ENCODE measurements around the gene INPP5J.

The INPP5J gene

GRCh38 chr22:31083923-31084810 is 38.6 kb upstream of the INPP5J start:
- Histone ChIP-seq H3K4me3 (ENCODE audit: low read depth in 1 of 2, low read length in 1 of 2) (peak overlapping the region; percentile 94), H3K9me3 (no peaks in the 10 kb centered on the region), H3K27ac (peak overlapping the region; percentile 67), H3K27me3 (peaks cover 4% of the 10 kb centered on the region), H3K36me3 (peaks cover 10% of the 10 kb centered on the region), H3K4me1 (ENCODE audit: control insufficient read depth in 1 of 2, insufficient read depth in 1 of 2, low read depth in 1 of 2, low read length in 1 of 2) (peaks cover 36 to 46% of the 10 kb centered on the region in 2 experiments)
- TF ChIP-seq, protein P1, sequence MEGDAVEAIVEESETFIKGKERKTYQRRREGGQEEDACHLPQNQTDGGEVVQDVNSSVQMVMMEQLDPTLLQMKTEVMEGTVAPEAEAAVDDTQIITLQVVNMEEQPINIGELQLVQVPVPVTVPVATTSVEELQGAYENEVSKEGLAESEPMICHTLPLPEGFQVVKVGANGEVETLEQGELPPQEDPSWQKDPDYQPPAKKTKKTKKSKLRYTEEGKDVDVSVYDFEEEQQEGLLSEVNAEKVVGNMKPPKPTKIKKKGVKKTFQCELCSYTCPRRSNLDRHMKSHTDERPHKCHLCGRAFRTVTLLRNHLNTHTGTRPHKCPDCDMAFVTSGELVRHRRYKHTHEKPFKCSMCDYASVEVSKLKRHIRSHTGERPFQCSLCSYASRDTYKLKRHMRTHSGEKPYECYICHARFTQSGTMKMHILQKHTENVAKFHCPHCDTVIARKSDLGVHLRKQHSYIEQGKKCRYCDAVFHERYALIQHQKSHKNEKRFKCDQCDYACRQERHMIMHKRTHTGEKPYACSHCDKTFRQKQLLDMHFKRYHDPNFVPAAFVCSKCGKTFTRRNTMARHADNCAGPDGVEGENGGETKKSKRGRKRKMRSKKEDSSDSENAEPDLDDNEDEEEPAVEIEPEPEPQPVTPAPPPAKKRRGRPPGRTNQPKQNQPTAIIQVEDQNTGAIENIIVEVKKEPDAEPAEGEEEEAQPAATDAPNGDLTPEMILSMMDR (IDR thresholded peaks at IDR 0.05), result no peak

DNA sequence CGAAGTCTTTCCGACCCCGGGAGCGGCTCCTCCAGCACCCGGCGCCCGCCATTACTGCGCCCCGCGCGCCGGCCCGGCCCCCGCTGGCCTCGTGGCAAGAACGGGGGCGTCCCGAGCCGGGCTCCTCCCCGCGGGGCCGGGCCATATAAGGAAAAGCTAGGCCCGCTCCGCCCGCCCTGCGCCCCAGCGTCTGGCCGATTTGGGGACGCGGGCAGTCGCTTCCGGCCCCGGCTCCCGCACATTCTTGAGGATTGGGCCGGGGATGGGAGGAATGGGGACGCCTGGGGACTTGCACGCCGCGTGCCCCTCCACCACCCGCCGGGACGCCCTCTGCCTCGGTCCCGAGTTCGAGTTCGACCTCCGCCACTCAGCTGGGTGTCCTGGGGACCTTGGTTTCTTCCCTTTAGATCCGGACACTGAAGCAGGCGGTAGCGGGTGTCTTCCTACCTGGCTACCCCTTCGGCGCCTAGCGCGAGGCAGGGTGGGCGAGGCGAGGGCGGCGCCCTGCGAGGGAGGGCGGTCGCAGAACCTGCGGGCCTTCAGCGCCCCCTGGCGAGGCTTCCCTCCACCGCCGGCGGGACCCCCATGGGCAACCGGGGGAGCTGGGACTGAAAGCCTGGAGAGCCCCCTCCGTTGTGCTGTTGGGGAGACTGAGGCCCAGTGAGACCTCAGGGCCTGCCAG is 37.8 kb upstream of the INPP5J start:
- Histone ChIP-seq H3K4me3 (ENCODE audit: low read depth in 1 of 2, low read length in 1 of 2) (peak overlapping the region; percentile 94), H3K27me3 (peaks cover 4% of the 10 kb centered on the region), H3K36me3 (peaks cover 10% of the 10 kb centered on the region), H3K9me3 (no peaks in the 10 kb centered on the region), H3K4me1 (ENCODE audit: control insufficient read depth in 1 of 2, insufficient read depth in 1 of 2, low read depth in 1 of 2, low read length in 1 of 2) (peaks cover 36 to 46% of the 10 kb centered on the region in 2 experiments), H3K27ac (peak overlapping the region; percentile 67)
- TF ChIP-seq, protein P1 (IDR thresholded peaks at IDR 0.05), result peak; percentile 63

GRCh38 chr22:31085493-31085824 is 37.3 kb upstream of the INPP5J start:
- TF ChIP-seq, protein P1 (IDR thresholded peaks at IDR 0.05), result no peak
- Histone ChIP-seq H3K4me1 (ENCODE audit: control insufficient read depth in 1 of 2, insufficient read depth in 1 of 2, low read depth in 1 of 2, low read length in 1 of 2) (peaks cover 35 to 46% of the 10 kb centered on the region in 2 experiments), H3K36me3 (peaks cover 15% of the 10 kb centered on the region), H3K27ac (peak overlapping the region; percentile 67), H3K4me3 (ENCODE audit: low read depth in 1 of 2, low read length in 1 of 2) (peak overlapping the region; percentile 94), H3K9me3 (no peaks in the 10 kb centered on the region), H3K27me3 (peaks cover 2% of the 10 kb centered on the region)

DNA sequence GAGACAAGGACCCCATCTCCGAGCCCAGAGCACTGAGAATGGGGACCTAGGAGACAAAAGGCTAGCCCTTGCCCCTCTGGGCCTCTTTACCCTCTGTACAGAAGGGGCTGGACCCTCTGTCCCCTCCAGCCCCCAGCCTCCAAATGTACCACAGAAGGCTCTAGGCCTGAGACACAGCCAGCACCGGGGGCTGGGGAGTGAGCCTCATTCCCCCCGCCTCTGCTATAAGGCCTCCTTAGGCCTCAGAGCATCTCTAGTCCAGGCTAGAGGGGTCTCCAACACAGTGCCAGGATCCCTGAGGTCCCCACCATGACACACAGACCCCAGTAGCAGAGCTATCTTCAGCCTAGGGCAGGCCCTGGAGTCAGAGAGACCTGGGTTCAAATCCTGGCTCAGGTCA is 36.8 kb upstream of the INPP5J start:
- Histone ChIP-seq H3K4me3 (ENCODE audit: low read depth in 1 of 2, low read length in 1 of 2) (no peak overlapping the region), H3K9me3 (no peaks in the 10 kb centered on the region), H3K27me3 (no peaks in the 10 kb centered on the region), H3K4me1 (ENCODE audit: control insufficient read depth in 1 of 2, insufficient read depth in 1 of 2, low read depth in 1 of 2, low read length in 1 of 2) (peaks cover 30 to 41% of the 10 kb centered on the region in 2 experiments), H3K36me3 (peaks cover 20% of the 10 kb centered on the region), H3K27ac (no peak overlapping the region)
- TF ChIP-seq, protein P1 (IDR thresholded peaks at IDR 0.05), result no peak

- H3K9me3 ChIP-seq, result no peaks in the 10 kb centered on the region
- H3K4me1 ChIP-seq (ENCODE audit: control insufficient read depth in 1 of 2, insufficient read depth in 1 of 2, low read depth in 1 of 2, low read length in 1 of 2), result peaks cover 21 to 32% of the 10 kb centered on the region in 2 experiments
- H3K36me3 ChIP-seq, result peaks cover 29% of the 10 kb centered on the region
- TF ChIP-seq, protein P1 (IDR thresholded peaks at IDR 0.05), result no peak
- no peak overlapping the region for H3K4me3 ChIP-seq (ENCODE audit: low read depth in 1 of 2, low read length in 1 of 2)
- H3K27me3 ChIP-seq, result no peaks in the 10 kb centered on the region
- H3K27ac ChIP-seq, result no peak overlapping the region
These were observed 35.9 kb upstream of the INPP5J start for GRCh38 chr22:31086703-31087330.

All from neutrophil (primary cell).